AG04449 (cell line): Measurements from ENCODE around the gene MAP3K3.

ENCODE experiments used
- CTCF ChIA-PET: fragments of 350-600 bp; formaldehyde crosslinking; extraction: SDS; loops from one replicate; lab custom pipeline; 2021; ENCODE audit warnings: antibody characterized with exemption; lab: Yijun Ruan, JAX
- POLR2A ChIA-PET: fragments of 400-600, 350-600 bp; formaldehyde crosslinking; extraction: SDS; loops from one replicate; lab custom pipeline; 2020; ENCODE audit warnings: antibody characterized with exemption, inconsistent platforms; lab: Yijun Ruan, JAX
- DNase-seq: peaks from one replicate; pipeline ENCODE4 v3.0.0-alpha.2; 2010; ENCODE audit warnings: low read depth, low spot score
- H3K4me3 ChIP-seq: 2 replicates; pipeline ENCODE4 v1.5.1; 2011; ENCODE audit warnings: low read depth, mild to moderate bottlenecking, control low read depth, low read length
- CTCF ChIP-seq: IDR thresholded peaks from one replicate; pipeline ENCODE4 v1.5.1; 2011; ENCODE audit warnings: mild to moderate bottlenecking, moderate library complexity, low read length, control low read depth, inconsistent platforms; ENCODE audit not compliant: insufficient read depth; ENCODE audit errors: missing control alignments

Gene MAP3K3

GRCh38 chr17:63649813-63650212, 27.6 kb downstream of the MAP3K3 start:
- TF ChIP-seq CTCF: no peak
- POLR2A ChIA-PET: interaction anchor here (1.0 kb wide), 1 partner anchor 28 kb away, joined by 3 read pairs; the partner anchor contains the start of gene MAP3K3
- CTCF ChIA-PET: no interaction called here
- H3K4me3 ChIP-seq: no peak overlapping the region
- no peak for DNase-seq

- no peak overlapping the region for H3K4me3 ChIP-seq
- DNase-seq: no peak
- TF ChIP-seq CTCF: no peak
- ChIA-PET CTCF (no interaction called here), POLR2A (no interaction called here)
Observed at GRCh38 chr17:63652106-63652505, 29.9 kb downstream of the MAP3K3 start.

- DNase-seq: no peak
- TF ChIP-seq CTCF: no peak
- ChIA-PET CTCF (no interaction called here), POLR2A (no interaction called here)
- no peak overlapping the region for H3K4me3 ChIP-seq
Observed at GRCh38 chr17:63653050-63653449, 30.8 kb downstream of the MAP3K3 start.

- CTCF ChIA-PET: no interaction called here
- POLR2A ChIA-PET: no interaction called here
Observed at GRCh38 chr17:63657786-63658185, 35.6 kb downstream of the MAP3K3 start.

GRCh38 chr17:63658366-63658765, 36.1 kb downstream of the MAP3K3 start:
- CTCF ChIA-PET: no interaction called here
- POLR2A ChIA-PET: no interaction called here
- H3K4me3 ChIP-seq: no peak overlapping the region
- DNase-seq: no peak
- TF ChIP-seq CTCF: no peak

More at GRCh38 chr17:63657786-63658185, 35.6 kb downstream of the MAP3K3 start:
- no peak overlapping the region for H3K4me3 ChIP-seq
- TF ChIP-seq CTCF: no peak
- DNase-seq: no peak

GRCh38 chr17:63659850-63660249, 37.6 kb downstream of the MAP3K3 start:
- CTCF ChIA-PET: no interaction called here
- POLR2A ChIA-PET: no interaction called here
- no peak for DNase-seq
- H3K4me3 ChIP-seq: no peak overlapping the region
- no peak for TF ChIP-seq CTCF
